K562 (cell line): ENCODE data around the gene SLIT1. TPM values are rescaled to one million over a fixed set of nuclear protein-coding genes. Genes with fewer than 3 reads are reported as not detected.

Source experiments
- ATAC-seq: fragments of 200-7000 bp; cut with Tn5 transposase; 3 replicates; pipeline ENCODE4 v1.9.1; 2020; ENCODE audit warnings: moderate library complexity
- BruUV-seq: library from RNA; stranded (reverse); fragments of 400-500 nt; replicated peaks from 2 replicates; lab custom pipeline; 2021; lab: Mats Ljungman, UMichigan
- CTCF ChIA-PET: fragments of 300-600 bp; formaldehyde crosslinking; extraction: SDS; loops from one replicate; lab custom pipeline; 2021; ENCODE audit warnings: low intra/inter-chr PET ratio; lab: Yijun Ruan, JAX
- POLR2A ChIA-PET: fragments of 300-600, 350-650 bp; sonication (Branson Sonifier 250); formaldehyde crosslinking; extraction: SDS; loops from one replicate; lab custom pipeline; 2021; ENCODE audit warnings: antibody characterized with exemption, inconsistent platforms; lab: Yijun Ruan, JAX
- DNase-seq, 4 experiments: peaks; one replicate each; pipeline versions ENCODE4 v3.0.0 to v3.0.0-alpha.2; 2011 to 2018; ENCODE audit warnings: low spot score in 3 of 4, mixed read lengths in 3 of 4; ENCODE audit errors: extremely low read depth in 1 of 4
- FAIRE-seq: peaks from 2 replicates; lab custom pipeline; 2011; peaks lifted over from hg19 to GRCh38; lab: Jason Lieb, UNC
- H2AFZ ChIP-seq: 2 replicates; pipeline ENCODE4 v1.6.0; 2011; ENCODE audit warnings: low read depth, low read length, control low read depth, inconsistent platforms
- H3K27ac ChIP-seq: fragments of 200-600 bp; 3 replicates; pipeline ENCODE4 v1.8.0; 2011; ENCODE audit warnings: low read depth, mild to moderate bottlenecking, control low read depth, inconsistent platforms, low read length, moderate library complexity, mixed read lengths; ENCODE audit errors: extremely low read depth
- H3K27me3 ChIP-seq, 2 experiments: fragments of 300-600 bp in 1 of 2; 2 replicates in 1 of 2; 3 replicates in 1 of 2; pipeline versions ENCODE4 v1.6.0 to v1.8.0; 2011; ENCODE audit warnings: inconsistent platforms in 2 of 2, low read length in 2 of 2, mild to moderate bottlenecking in 1 of 2, mixed read lengths in 1 of 2, moderate library complexity in 1 of 2; ENCODE audit not compliant: control insufficient read depth in 2 of 2, insufficient read depth in 2 of 2
- H3K36me3 ChIP-seq: fragments of 300-600 bp; 3 replicates; pipeline ENCODE4 v1.8.0; 2011; ENCODE audit warnings: mild to moderate bottlenecking, low read length, inconsistent platforms; ENCODE audit not compliant: control insufficient read depth, insufficient read depth
- H3K4me1 ChIP-seq, 2 experiments: fragments of 200-600 bp in 1 of 2; replicated peaks in 1 of 2; 2 replicates in 1 of 2; 3 replicates in 1 of 2; pipeline versions ENCODE4 v1.5.1 to v1.8.0; 2011; ENCODE audit warnings: inconsistent platforms in 2 of 2, low read length in 2 of 2, mild to moderate bottlenecking in 1 of 2, mixed read lengths in 1 of 2, moderate library complexity in 1 of 2; ENCODE audit not compliant: control insufficient read depth in 2 of 2, insufficient read depth in 2 of 2
- H3K4me2 ChIP-seq: 2 replicates; pipeline ENCODE4 v1.6.1; 2011; ENCODE audit warnings: low read length, control low read depth, inconsistent platforms, mixed read lengths; ENCODE audit not compliant: insufficient read depth
- H3K4me3 ChIP-seq: fragments of 200-600 bp; sonication (generic), shearing (Covaris generic); 2 replicates; pipeline ENCODE4 v1.5.1; 2016; ENCODE audit warnings: control low read depth, inconsistent platforms
- H3K79me2 ChIP-seq: fragments of 200-600 bp; 3 replicates; pipeline ENCODE4 v1.8.0; 2011; ENCODE audit warnings: low read length, inconsistent platforms; ENCODE audit not compliant: control insufficient read depth, insufficient read depth
- H3K9ac ChIP-seq, 2 experiments: 2 replicates each; pipeline versions ENCODE4 v1.6.0 to v1.6.1; 2011; ENCODE audit warnings: low read depth in 2 of 2, low read length in 2 of 2, control low read depth in 1 of 2, inconsistent platforms in 1 of 2, mild to moderate bottlenecking in 1 of 2, mixed read lengths in 1 of 2; ENCODE audit not compliant: insufficient read depth in 1 of 2
- H3K9me1 ChIP-seq: one replicate; pipeline ENCODE4 v1.6.0; 2011; ENCODE audit warnings: inconsistent platforms, mild to moderate bottlenecking, low read length, moderate library complexity; ENCODE audit not compliant: control insufficient read depth, insufficient read depth
- H3K9me3 ChIP-seq: replicated peaks from 2 replicates; pipeline ENCODE4 v1.5.1; 2011; ENCODE audit warnings: low read depth, low read length, inconsistent platforms; ENCODE audit not compliant: control insufficient read depth, insufficient read depth
- H4K20me1 ChIP-seq: replicated peaks from 2 replicates; pipeline ENCODE4 v1.6.1; 2011; ENCODE audit warnings: low read length, inconsistent platforms, mixed read lengths; ENCODE audit not compliant: control insufficient read depth, insufficient read depth
- CEBPB ChIP-seq: fragments of 450-650 bp; IDR thresholded peaks from 2 replicates; pipeline ENCODE4 v1.6.1; 2016; ENCODE audit warnings: missing genetic modification characterization, missing compliant biosample characterization
- JUN ChIP-seq, 2 experiments: sonication (generic) in 1 of 2; formaldehyde crosslinking in 1 of 2; IDR thresholded peaks; 2 replicates each; pipeline versions ENCODE4 v1.6.1 to v1.8.0; 2012 to 2022; ENCODE audit warnings: borderline replicate concordance in 2 of 2, mild to moderate bottlenecking in 2 of 2, improper control_type of control experiment in 1 of 2, low read depth in 1 of 2, low read length in 1 of 2, missing genetic modification reagents in 1 of 2
- NFYB ChIP-seq: IDR thresholded peaks from 2 replicates; pipeline ENCODE4 v1.6.1; 2011; ENCODE audit warnings: mild to moderate bottlenecking, moderate library complexity; ENCODE audit not compliant: insufficient read length; ENCODE audit errors: extremely low read depth
- TCFL5 ChIP-seq: fragments of 250-450 bp; sonication (Bioruptor Pico); conservative IDR thresholded peaks from 2 replicates; pipeline ENCODE4 v1.6.1; 2021; ENCODE audit warnings: mild to moderate bottlenecking, moderate library complexity, matching md5 sums
- ZNF197 ChIP-seq: fragments of 200-800 bp; sonication (Bioruptor generic); IDR thresholded peaks from 2 replicates; pipeline ENCODE4 v1.6.1; 2016; ENCODE audit warnings: low read depth, missing genetic modification characterization, missing compliant biosample characterization
- WGBS: fragments of 100-300 bp; shearing (Covaris generic); methylation state at CpG from one replicate; pipeline ENCODE4 v1.1.6; 2016; ENCODE audit warnings: low coverage, mixed read lengths; ENCODE audit not compliant: insufficient coverage; ENCODE audit errors: missing lambda C conversion rate; 5-methylcytosine and 5-hydroxymethylcytosine counted together
- in situ Hi-C: fragments of 300-500 bp; cut with MboI; formaldehyde crosslinking; loops from 4 replicates; pipeline ENCODE4 v1.15.0; 2018; ENCODE audit warnings: inconsistent platforms, mixed read lengths
- intact Hi-C: fragments of 100-400 bp; cut with micrococcal nuclease; formaldehyde crosslinking; loops from 2 replicates; pipeline ENCODE4 v1.14.2; 2022
- polyA plus RNA-seq, 8 experiments: library from polyadenylated mRNA; depleted of rRNA in 4 of 8; stranded (reverse) in 5 of 8; unstranded in 3 of 8; fragments of >200 nt; fragmentation: Nextera tagmentation in 2 of 8; fragmentation: Illumina TruSeq in 1 of 8; extraction: Ambion mirVana in 2 of 8; extraction: Trizol in 1 of 8; gene quantifications; 2 replicates each; pipeline versions ENCODE4 v1.2.1 to v1.2.3, GENCODE V29; 2011 to 2014; ENCODE audit warnings: inconsistent platforms in 1 of 8, missing spikeins in 1 of 8
- total RNA-seq, 7 experiments: library from RNA; depleted of rRNA in 6 of 7; stranded (reverse); fragments of >200 nt in 6 of 7; fragmentation: Illumina TruSeq in 2 of 7; extraction: Trizol in 2 of 7; gene quantifications; 2 replicates each; pipeline versions ENCODE4 v1.2.1 to v1.2.3, GENCODE V29; 2011 to 2021; ENCODE audit warnings: low replicate concordance in 1 of 7
- TF ChIP-seq, protein P1 (sequence below): fragments of 150-350 bp; IDR thresholded peaks from 2 replicates; pipeline ENCODE4 v1.6.1; 2014; ENCODE audit warnings: low read depth, mild to moderate bottlenecking, low read length, borderline replicate concordance
- TF ChIP-seq, protein P2 (sequence below): sonication (generic); formaldehyde crosslinking; IDR thresholded peaks from 2 replicates; pipeline ENCODE4 v1.8.0; 2023; ENCODE audit warnings: mild to moderate bottlenecking, missing genetic modification reagents
- TF ChIP-seq, protein P3 (sequence below): sonication (generic); formaldehyde crosslinking; IDR thresholded peaks from 2 replicates; pipeline ENCODE4 v1.8.0; 2023; ENCODE audit warnings: missing genetic modification reagents, mild to moderate bottlenecking, borderline replicate concordance

SLIT1 gene
- total and polyA plus RNA-seq, 9 of the 15 experiments (the other 6 are each of a cell fraction or from before 2014, with no cell fraction given), result 0.01 to 0.11 (median 0.04) TPM; not detected in 3

DNA sequence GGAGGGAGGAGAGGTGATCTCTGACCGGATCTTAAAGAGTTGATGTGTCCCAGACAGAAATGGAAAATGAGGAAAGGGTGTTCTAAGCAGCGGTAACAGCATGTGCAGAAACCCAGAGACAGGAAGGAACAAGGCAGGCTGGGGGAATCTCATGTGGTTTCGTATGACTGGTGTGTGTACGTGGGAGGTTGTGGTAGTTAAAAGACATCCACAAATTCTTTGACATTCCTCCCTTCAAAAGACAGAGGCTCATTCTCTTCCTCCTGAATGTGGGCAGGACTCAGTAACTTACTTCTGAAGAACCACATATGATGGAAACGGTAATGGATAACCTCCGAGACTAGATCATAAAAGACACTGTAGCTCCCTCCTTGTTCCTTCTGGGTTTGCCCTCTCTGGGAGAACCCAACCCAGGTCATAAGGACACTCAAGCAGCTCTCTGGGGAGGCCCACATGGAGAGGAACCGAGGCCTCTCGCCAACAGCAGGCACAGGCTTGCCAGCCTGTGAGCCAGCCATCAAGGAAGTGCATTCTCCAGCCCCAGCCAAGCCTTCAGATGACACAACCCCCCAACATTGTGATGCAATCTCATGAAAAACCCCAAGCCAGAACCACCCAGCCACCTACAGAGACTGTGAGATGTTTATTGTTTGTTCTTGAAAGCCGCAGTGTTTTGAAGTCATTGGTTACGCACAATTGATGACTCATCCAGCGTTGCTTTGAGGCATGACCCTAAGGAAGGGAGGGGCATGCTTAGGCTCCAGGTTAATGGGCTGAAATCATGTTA is 116.0 kb downstream of the SLIT1 start (continued):
- TF ChIP-seq JUN (IDR thresholded peaks at IDR 0.05; ENCODE audit: borderline replicate concordance, low read depth, low read length), result peak; percentile 91
- no peak for TF ChIP-seq JUN (CRISPR knock-in tag; IDR thresholded peaks at IDR 0.05; ENCODE audit: borderline replicate concordance)
- peak; percentile 91 for TF ChIP-seq CEBPB (tag)

DNA sequence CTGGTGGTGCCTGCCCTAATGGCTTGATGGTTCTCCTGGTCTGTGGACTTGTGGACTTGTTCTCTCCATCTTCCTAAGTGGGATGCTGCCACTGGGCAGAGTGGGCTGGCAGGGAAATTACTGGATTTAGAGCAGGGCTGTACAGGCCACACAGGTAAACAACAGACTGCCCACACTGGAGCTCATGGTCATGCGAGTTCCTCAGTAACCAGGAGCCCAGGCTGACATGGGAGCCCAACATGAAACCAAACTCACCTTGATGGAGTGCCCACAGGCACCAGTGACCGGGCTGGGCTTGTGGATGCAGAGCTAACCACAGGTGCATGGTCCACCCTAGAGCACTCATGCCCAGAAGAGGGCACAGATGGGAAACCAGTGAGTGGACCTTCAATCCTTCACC is 116.7 kb downstream of the SLIT1 start:
- no peaks in the 10 kb centered on the region for H3K9me3 ChIP-seq
- no peak overlapping the region for H2AFZ ChIP-seq
- H3K27me3 ChIP-seq, result peaks cover 3 to 46% of the 10 kb centered on the region in 2 experiments; a peak in 4 of 5 replicates
- BruUV-seq, result no TSS peak
- ChIA-PET CTCF (no interaction called here), POLR2A (no interaction called here)
- intact Hi-C loops, result no loop called here
- no peak overlapping the region for H3K4me3 ChIP-seq
- H3K4me1 ChIP-seq, result no peaks in the 10 kb centered on the region; a peak in 1 of 5 replicates
- no peaks in the 10 kb centered on the region for H3K36me3 ChIP-seq
- H3K9me1 ChIP-seq, result no peaks in the 10 kb centered on the region
- DNase-seq, result no peak
- FAIRE-seq, result no peak
- no peaks in the 10 kb centered on the region for H3K79me2 ChIP-seq
- in situ Hi-C loops, result no loop called here
- H3K9ac ChIP-seq, result no peak overlapping the region
- ATAC-seq, result no peak
- H3K4me2 ChIP-seq, result no peak overlapping the region
- 7% methylated on average over 2 of the region's 2 CpGs for WGBS
- H3K27ac ChIP-seq, result no peak overlapping the region
- H4K20me1 ChIP-seq, result no peaks in the 10 kb centered on the region; the same call in 1 of the 2 replicates
- TF ChIP-seq ZNF197 (CRISPR knock-in tag) (no peak), NFYB (no peak), TCFL5 (no peak)
- TF ChIP-seq, protein P1, sequence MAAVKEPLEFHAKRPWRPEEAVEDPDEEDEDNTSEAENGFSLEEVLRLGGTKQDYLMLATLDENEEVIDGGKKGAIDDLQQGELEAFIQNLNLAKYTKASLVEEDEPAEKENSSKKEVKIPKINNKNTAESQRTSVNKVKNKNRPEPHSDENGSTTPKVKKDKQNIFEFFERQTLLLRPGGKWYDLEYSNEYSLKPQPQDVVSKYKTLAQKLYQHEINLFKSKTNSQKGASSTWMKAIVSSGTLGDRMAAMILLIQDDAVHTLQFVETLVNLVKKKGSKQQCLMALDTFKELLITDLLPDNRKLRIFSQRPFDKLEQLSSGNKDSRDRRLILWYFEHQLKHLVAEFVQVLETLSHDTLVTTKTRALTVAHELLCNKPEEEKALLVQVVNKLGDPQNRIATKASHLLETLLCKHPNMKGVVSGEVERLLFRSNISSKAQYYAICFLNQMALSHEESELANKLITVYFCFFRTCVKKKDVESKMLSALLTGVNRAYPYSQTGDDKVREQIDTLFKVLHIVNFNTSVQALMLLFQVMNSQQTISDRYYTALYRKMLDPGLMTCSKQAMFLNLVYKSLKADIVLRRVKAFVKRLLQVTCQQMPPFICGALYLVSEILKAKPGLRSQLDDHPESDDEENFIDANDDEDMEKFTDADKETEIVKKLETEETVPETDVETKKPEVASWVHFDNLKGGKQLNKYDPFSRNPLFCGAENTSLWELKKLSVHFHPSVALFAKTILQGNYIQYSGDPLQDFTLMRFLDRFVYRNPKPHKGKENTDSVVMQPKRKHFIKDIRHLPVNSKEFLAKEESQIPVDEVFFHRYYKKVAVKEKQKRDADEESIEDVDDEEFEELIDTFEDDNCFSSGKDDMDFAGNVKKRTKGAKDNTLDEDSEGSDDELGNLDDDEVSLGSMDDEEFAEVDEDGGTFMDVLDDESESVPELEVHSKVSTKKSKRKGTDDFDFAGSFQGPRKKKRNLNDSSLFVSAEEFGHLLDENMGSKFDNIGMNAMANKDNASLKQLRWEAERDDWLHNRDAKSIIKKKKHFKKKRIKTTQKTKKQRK, result no peak
- TF ChIP-seq, protein P2, sequence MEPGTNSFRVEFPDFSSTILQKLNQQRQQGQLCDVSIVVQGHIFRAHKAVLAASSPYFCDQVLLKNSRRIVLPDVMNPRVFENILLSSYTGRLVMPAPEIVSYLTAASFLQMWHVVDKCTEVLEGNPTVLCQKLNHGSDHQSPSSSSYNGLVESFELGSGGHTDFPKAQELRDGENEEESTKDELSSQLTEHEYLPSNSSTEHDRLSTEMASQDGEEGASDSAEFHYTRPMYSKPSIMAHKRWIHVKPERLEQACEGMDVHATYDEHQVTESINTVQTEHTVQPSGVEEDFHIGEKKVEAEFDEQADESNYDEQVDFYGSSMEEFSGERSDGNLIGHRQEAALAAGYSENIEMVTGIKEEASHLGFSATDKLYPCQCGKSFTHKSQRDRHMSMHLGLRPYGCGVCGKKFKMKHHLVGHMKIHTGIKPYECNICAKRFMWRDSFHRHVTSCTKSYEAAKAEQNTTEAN (CRISPR knock-in tag), result no peak
- TF ChIP-seq, protein P3, sequence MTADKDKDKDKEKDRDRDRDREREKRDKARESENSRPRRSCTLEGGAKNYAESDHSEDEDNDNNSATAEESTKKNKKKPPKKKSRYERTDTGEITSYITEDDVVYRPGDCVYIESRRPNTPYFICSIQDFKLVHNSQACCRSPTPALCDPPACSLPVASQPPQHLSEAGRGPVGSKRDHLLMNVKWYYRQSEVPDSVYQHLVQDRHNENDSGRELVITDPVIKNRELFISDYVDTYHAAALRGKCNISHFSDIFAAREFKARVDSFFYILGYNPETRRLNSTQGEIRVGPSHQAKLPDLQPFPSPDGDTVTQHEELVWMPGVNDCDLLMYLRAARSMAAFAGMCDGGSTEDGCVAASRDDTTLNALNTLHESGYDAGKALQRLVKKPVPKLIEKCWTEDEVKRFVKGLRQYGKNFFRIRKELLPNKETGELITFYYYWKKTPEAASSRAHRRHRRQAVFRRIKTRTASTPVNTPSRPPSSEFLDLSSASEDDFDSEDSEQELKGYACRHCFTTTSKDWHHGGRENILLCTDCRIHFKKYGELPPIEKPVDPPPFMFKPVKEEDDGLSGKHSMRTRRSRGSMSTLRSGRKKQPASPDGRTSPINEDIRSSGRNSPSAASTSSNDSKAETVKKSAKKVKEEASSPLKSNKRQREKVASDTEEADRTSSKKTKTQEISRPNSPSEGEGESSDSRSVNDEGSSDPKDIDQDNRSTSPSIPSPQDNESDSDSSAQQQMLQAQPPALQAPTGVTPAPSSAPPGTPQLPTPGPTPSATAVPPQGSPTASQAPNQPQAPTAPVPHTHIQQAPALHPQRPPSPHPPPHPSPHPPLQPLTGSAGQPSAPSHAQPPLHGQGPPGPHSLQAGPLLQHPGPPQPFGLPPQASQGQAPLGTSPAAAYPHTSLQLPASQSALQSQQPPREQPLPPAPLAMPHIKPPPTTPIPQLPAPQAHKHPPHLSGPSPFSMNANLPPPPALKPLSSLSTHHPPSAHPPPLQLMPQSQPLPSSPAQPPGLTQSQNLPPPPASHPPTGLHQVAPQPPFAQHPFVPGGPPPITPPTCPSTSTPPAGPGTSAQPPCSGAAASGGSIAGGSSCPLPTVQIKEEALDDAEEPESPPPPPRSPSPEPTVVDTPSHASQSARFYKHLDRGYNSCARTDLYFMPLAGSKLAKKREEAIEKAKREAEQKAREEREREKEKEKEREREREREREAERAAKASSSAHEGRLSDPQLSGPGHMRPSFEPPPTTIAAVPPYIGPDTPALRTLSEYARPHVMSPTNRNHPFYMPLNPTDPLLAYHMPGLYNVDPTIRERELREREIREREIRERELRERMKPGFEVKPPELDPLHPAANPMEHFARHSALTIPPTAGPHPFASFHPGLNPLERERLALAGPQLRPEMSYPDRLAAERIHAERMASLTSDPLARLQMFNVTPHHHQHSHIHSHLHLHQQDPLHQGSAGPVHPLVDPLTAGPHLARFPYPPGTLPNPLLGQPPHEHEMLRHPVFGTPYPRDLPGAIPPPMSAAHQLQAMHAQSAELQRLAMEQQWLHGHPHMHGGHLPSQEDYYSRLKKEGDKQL (CRISPR knock-in tag), result no peak
